Adrenal gland (tissue), 5 donors: ENCODE results near the gene MMP24.

Experiments used
- POLR2A ChIP-seq, 2 donors: fragments of 450-650 bp; IDR thresholded peaks; one replicate each; pipeline ENCODE4 v1.6.1; 2017; ENCODE audit warnings: antibody characterized with exemption in 2 of 2, mild to moderate bottlenecking in 2 of 2, moderate library complexity in 1 of 2
- TF ChIP-seq, protein P1 (sequence below), 6 experiments: fragments of 450-650 bp in 4 of 6; fragments of 200-600 bp in 2 of 6; sonication (generic) in 1 of 6; IDR thresholded peaks; 1 replicate in 5 of 6; 2 replicates in 1 of 6; pipeline versions ENCODE4 v1.5.1 to v1.8.0; 2016 to 2021; ENCODE audit warnings: antibody characterized with exemption in 6 of 6, mild to moderate bottlenecking in 2 of 6, moderate library complexity in 1 of 6
- donor health status: DM: no; HTN: no; CAD: no.

DNA sequence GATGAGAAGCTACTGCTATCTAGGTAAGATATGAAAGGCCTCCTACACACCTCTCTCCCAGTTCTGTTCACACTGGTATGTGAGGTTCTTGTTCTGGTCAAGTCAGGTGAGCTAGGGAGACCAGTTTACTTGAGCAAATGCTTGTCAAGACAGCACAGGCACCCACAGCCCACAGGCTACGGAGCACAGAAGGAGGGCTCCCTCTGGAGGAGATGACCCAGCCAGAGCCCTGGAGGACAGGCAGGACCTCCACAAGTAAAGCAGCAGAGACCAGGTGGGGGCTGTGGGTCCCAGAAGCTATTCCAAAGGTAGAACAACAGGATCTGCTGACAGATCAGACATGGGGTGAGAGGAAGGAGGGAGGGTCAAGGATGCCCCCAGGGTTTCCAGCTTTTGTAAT is 38.3 kb downstream of the MMP24 start:
- TF ChIP-seq POLR2A (IDR thresholded peaks at IDR 0.05), result no peak
- TF ChIP-seq, protein P1, sequence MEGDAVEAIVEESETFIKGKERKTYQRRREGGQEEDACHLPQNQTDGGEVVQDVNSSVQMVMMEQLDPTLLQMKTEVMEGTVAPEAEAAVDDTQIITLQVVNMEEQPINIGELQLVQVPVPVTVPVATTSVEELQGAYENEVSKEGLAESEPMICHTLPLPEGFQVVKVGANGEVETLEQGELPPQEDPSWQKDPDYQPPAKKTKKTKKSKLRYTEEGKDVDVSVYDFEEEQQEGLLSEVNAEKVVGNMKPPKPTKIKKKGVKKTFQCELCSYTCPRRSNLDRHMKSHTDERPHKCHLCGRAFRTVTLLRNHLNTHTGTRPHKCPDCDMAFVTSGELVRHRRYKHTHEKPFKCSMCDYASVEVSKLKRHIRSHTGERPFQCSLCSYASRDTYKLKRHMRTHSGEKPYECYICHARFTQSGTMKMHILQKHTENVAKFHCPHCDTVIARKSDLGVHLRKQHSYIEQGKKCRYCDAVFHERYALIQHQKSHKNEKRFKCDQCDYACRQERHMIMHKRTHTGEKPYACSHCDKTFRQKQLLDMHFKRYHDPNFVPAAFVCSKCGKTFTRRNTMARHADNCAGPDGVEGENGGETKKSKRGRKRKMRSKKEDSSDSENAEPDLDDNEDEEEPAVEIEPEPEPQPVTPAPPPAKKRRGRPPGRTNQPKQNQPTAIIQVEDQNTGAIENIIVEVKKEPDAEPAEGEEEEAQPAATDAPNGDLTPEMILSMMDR (IDR thresholded peaks at IDR 0.05), result no peak
